DND-41 (cell line): ENCODE results near the gene KDM5A.
"Not testable (repeated sequence)": the region's sequence is repeated elsewhere in the genome, so short reads cannot be mapped to it uniquely, and the experiment has no call there.

Experiments used
- CTCF ChIP-seq: IDR thresholded peaks from 2 replicates; pipeline ENCODE4 v1.5.1; 2012; ENCODE audit warnings: borderline replicate concordance, low read length, moderate library complexity, mild to moderate bottlenecking; ENCODE audit not compliant: poor library complexity, severe bottlenecking; ENCODE audit errors: extremely low read depth
- EZH2 ChIP-seq: IDR thresholded peaks from 3 replicates; pipeline ENCODE4 v1.6.1; 2012; ENCODE audit warnings: borderline replicate concordance, low read depth, mild to moderate bottlenecking, moderate library complexity, low read length, inconsistent platforms; ENCODE audit not compliant: severe bottlenecking

GRCh38 chr12:302766-303165, 86.4 kb downstream of the KDM5A start:
- TF ChIP-seq EZH2, CTCF: not testable (repeated sequence)
